ELR (cell line): Measurements from ENCODE around the gene GPR31.
"Not testable (repeated sequence)": the region's sequence is repeated elsewhere in the genome, so short reads cannot be mapped to it uniquely, and the experiment has no call there.

ENCODE experiments used
- DNase-seq: peaks from one replicate; pipeline ENCODE4 v3.0.0-alpha.2; 2015; ENCODE audit warnings: low read depth

Gene GPR31

DNA sequence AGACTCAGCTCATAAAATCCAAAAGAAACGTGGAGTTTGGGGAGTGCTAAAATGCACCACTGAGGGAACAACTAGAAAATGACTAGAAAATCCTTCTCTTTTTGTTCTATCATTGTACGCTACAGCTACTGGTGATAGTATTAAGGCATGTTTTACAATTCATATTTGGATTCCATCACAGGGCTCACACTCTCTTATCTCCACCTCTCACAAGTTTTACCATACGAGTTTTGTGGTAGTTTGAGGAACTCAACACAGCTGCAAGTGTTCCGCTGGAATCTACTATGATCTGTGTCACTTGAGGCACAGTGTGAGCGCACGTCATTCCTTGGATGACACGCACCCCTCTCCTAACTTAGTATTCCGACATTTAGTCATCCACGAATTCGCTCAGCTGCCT is 9.9 kb upstream of the GPR31 start:
- DNase-seq = not testable (repeated sequence)

DNA sequence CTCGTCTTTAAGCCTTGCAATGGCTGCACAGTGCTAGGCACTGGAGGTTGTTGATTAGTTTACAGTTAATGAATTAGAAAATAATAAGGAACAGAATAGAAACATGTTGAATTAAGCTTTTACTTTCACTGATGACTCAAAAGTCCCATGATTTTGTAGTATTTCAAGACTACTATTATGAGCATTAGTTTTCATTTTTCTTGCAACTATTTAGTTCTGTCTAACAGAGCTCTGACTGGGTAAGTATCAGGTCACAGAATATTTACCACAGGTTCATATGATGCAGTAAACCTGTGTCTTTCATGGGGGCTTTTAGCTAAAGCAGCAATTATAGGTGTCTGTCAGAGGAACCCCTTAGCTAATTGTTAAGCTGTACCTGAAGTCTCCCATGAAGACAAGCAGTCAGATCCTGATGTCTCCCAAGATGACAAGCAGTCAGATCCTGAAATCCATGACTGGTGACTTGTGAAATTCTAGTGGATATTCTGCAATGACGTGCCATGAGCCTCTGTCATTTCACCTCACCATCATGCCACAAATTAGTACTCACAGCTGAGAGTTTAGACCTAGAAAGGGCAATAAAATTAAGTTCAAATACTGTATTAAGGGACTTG is 8.2 kb upstream of the GPR31 start:
- DNase-seq = no peak

DNA sequence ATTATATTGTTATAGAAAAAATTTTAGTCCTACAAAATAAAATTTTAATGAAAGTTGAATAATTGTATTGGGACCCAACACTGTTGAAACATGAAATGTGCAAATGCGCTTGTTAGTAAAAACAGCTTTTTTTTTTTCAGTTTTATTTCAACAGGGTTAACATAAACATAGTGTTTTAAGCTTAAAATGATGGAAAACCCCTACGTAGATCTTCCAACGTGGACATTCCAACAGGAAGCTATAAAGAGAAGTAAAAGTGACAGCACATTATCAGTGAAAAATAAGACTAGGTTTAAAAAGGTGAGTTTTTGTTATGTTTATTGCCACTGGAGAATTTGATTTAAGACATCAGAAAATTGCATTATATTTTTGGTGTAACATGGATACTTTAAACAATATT is 6.5 kb upstream of the GPR31 start:
- DNase-seq = no peak

GRCh38 chr6:167163476-167164011 is 5.8 kb upstream of the GPR31 start:
- DNase-seq = no peak

GRCh38 chr6:167162591-167162990 is 4.8 kb upstream of the GPR31 start:
- no peak for DNase-seq

DNA sequence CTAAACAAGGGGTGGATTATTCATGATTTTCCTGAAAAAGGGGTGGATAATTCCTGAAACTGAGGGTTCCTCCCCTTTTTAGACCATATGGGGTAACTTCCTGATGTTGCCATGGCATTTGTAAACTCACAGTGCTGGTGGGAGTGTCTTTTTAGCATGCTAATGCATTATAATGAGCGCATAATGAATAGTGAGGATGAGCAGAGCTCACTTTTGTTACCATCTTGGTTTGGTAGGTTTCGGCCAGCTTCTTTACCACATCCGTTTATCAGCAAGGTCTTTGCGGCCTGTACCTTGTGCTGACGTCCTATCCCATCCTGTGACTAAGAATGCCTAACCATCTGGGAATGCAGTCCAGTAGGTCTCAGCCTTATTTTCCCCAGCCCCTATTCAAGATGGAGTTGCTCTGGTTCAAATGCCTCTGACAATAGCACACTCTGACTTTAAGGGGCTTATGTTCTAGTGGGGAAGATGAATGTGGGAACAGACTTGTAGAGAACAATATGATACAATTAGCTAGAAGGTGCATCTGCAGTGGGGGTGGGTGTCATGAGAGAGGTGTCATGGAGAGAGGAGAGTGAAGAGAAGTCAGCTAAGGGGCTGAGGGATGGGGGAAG is 4.2 kb upstream of the GPR31 start:
- peak; percentile 60 for DNase-seq

DNA sequence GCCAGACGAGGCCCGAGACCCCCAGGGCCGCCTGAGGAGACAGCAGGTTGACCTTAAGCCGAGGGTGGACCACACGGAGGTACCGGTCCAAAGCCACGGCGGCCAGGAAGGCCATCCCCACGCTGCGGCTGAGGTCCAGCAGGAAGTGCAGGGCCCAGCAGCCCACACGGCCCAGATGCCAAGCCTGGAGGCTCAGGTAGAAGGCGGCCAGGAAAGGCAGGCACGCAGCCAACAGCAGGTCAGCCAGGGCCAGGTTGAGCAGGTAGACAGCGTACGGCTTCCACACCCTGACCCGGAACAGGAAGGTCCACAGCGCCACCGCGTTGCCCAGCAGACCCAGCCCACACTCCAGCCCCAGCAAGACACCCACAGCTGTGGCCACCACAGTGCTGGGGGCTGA is 366 bp downstream of the GPR31 start:
- no peak for DNase-seq

DNA sequence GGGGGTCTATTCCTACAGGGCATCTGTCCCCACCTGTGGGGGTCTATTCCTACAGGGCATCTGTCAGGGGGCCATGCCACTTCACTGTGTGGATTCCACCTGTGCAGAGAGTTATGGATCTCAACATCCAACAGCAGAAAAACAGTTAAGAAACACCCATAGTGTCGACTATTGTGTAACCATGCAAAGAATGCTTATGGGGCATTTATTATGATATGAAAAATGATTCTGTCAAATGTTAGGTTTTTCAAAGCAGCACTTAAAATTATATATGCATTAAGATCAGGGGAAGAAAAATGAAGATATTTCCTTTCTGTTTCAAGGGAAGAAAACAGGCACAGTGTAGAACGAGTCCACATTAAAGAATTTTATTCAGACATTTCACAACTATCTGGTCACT is 2.9 kb downstream of the GPR31 start:
- DNase-seq = no peak

DNA sequence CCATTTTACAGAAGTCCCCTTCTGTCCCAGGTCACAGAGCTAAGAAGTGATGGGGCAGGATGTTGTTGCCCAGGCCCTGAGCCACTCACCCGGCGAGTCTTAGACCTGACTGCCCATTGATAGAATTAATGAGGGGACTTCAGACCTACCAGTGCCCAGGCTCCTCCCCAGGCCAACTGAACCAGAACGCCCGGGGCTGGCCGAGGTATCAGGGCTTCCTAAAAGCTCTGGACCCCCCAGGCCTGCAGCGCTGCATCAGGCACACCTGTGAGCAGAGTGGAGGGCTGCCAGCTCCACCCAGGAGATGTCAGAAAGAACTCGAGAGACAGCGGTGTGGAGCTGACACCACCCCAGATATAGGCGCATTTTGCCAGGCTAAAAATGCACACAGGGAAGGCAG is 3.5 kb downstream of the GPR31 start:
- DNase-seq = no peak

DNA sequence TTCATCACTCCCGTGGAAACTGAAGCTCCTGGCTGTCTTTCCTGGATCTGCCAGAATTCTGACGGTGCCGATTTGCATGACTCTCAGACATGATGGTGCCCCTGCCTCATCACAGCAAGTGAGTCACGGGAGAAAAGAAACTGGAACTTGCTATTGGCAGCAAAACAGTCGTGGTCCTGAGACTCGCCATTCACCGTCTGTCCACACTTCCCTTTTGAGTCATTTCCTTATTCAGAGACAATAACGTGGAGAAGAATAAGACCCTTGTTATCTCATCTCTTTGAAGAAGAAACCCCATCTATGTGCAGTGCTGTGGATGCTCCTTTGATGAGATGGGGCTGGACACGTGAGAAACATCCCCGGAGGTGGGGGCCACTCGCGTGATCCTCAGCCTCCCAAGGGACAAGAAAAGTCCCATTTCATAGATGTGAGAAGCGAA is 4.2 kb downstream of the GPR31 start:
- DNase-seq = peak; percentile 74

GRCh38 chr6:167152862-167153261 is 4.9 kb downstream of the GPR31 start:
- DNase-seq = no peak

DNA sequence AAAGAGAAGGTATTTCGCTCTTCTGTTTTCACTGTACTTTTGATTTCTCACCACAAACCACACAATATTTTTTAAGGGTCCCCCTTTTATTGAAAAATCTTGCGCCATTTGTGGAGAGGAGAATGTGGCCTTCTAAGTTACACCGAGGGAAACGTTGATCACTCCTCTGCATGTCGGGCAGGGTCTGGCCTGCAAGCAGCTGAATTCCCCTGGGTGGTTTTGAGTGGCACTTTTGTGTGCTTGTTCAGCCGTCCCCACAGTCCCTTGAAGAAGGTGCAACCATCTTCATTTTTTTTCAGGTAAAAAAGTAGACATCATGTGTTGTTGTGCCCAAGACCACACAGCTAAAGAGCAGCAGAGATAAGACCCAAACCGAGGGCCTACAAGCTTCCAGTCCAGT is 6.1 kb downstream of the GPR31 start:
- DNase-seq = no peak

DNA sequence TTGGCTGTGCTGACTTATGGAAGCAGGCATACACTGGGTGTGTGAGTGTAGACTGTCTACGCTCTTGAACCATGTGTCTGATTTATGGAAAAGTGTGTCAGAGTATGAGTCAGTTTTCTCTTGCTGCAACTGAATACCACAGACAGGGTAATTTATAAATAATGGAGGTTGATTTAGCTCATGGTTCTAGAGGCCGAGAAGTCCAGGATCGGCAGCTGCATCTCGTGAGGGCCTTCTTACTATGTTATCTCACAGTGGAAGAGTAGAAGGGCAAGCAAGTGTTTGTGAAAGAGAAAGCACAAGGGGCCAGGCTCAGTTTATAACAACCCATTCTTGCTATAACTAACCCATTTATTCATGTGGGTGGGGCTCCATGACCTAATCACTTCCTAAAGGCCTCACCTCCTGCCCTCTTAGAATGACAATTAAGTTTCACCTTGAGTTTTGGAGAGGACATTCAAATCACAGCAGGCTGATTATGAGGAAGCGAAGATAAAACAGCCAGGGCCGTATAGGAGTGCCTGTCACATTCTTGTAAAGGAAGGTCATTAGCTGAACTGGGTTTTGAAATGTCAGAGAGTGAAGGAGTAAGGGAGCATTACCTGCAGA is 6.7 kb downstream of the GPR31 start:
- DNase-seq = peak; percentile 18

- DNase-seq = no peak
Observed at GRCh38 chr6:167148997-167149396, 8.8 kb downstream of the GPR31 start.

DNA sequence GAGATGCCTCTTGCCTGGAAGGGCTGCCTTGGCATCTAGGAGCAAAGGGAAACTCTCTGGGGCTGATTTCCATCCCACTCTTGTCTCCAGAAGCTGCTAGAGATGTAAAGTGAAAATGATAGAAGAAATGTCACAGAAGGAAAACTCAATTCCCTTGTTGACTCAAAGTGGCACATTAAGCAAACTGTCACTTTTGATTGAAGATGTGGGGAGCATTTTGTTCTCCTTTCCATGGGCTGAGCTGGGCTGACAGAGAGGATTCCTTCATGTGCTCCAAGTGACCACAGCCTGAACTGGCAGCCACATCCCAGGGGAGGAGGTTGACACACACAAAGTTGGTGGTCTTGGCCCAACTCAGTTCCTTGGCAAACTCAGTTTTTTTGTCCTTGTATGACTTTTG is 9.8 kb downstream of the GPR31 start:
- DNase-seq = no peak

DNA sequence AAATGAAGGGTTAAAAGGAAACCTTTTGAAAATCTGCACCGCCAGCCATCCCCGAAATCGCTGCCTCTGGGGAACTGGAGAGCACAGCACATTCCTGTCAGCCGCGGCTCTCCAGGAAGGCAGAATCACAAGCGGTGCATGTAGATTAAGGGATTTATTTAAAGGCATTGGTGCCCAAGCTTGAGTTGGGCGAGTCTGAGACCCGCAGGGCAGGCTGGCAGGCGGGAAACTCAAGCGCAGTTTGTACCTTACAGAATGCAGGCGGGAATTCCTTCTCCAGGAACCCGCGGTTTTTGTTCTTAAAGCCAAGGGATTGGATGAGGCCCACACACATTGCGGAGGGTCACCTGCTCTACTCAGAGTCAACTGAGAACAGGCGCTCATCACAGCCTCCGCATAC is 10.8 kb downstream of the GPR31 start:
- DNase-seq = no peak

GRCh38 chr6:167146135-167146534 is 11.6 kb downstream of the GPR31 start:
- no peak for DNase-seq

DNA sequence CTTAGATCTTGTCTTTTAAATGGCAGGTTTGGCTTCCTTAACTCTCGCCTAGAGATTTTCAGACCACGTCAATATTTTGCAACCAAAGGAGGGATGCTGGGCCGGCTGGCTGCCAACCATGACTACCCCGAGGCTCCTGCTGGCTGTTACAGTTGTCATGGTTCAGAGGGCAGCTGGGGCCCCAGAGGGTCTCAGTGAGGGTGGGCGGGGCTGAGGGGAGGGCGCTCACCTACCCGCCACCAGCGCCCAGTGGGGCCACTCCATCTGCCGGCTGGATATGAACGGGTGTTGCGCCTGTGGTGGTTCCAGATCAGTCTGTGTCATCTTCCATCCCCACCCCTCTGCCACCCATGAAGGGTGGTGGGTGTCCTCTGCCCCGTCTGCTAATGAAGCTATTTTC is 12.3 kb downstream of the GPR31 start:
- DNase-seq = no peak

- DNase-seq = no peak
Observed at GRCh38 chr6:167143041-167143440, 14.7 kb downstream of the GPR31 start.

DNA sequence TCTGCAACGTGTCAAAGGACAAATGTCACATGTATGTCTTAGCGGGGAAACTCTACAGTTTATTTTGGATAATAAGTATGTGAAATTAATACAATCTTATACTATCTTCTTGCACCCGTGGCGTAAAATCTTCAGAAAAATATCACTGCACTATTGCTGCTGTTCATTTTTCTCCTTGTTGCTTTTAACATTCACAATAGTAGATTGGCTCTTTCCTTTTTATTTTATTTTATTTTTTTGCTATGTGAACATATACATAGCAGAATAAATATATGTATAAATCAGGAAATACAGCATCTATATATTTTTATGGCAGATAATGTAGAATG is 15.4 kb downstream of the GPR31 start:
- DNase-seq = no peak

- DNase-seq = peak; percentile 16
Observed at GRCh38 chr6:167141667-167142432, 15.9 kb downstream of the GPR31 start.

DNA sequence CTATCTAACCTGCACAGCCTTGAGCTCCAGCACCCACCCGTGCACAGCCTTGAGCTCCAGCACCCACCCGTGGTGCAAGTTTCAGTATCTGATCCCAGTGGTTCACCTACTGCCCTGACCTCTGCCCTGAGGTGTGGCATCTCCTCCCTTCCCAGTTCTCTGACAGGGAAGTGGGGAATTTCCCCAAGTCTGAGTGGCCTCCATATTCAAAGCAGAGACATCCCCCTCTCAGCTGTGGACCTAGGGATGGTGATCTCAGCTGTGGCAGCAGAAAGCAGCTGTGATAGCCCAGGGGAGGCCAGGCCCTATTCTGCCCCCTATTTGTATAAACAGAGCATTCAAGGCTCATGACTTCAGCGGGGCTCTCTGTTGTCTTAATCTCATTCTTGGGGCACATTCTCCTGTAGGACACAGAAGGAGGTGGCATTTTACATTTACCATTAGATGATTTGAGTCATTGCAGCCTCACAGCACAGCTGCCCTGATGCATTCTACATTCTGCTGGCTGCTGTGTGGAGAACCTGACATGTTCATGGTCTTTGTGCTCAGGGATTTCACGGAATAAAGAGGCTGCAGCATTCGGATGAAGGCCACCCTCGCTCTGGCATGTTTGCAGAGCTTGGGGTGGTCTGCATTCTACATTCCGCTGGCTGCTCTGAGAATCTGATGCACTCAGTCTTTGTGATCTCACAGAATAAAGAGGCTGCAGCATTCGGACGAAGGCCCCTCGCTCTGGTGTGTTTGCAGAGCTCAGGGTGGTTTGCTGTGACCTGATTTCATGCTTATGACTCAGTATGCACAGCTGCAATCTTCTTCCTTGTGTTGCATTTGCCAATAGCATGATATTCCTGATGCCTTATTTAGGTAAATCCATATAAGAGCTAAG is 16.9 kb downstream of the GPR31 start:
- DNase-seq = no peak
